IMR-90 (cell line): ENCODE data around the gene ID1. TPM values are rescaled to one million over a fixed set of nuclear protein-coding genes. Genes with fewer than 3 reads are reported as not detected.

ENCODE experiments used
- ATAC-seq: fragments of 200-7000 bp; cut with Tn5 transposase; 2 replicates; pipeline ENCODE4 v1.9.1; 2020; ENCODE audit warnings: low read depth, mild to moderate bottlenecking, moderate library complexity
- BruUV-seq: library from RNA; stranded (reverse); fragments of 400-500 nt; replicated peaks from 2 replicates; lab custom pipeline; 2021; lab: Mats Ljungman, UMichigan
- CTCF ChIA-PET: fragments of 300-600 bp; formaldehyde crosslinking; extraction: SDS; loops from one replicate; lab custom pipeline; 2021; ENCODE audit warnings: antibody characterized with exemption; lab: Yijun Ruan, JAX
- POLR2A ChIA-PET: fragments of 300-600 bp; sonication (Branson Sonifier 250); formaldehyde crosslinking; loops from one replicate; lab custom pipeline; 2022; ENCODE audit warnings: antibody characterized with exemption; ENCODE audit not compliant: unreplicated experiment; lab: Charles Lee
- DNase-seq: peaks from one replicate; pipeline ENCODE4 v3.0.0; 2013
- H2AFZ ChIP-seq: replicated peaks from 2 replicates; pipeline ENCODE3; 2013; ENCODE audit warnings: low read length, mild to moderate bottlenecking; ENCODE audit not compliant: poor library complexity
- H2AK5ac ChIP-seq: 2 replicates; pipeline ENCODE4 v1.6.1; 2013; ENCODE audit warnings: low read depth, low read length, inconsistent platforms
- H2AK9ac ChIP-seq: replicated peaks from 2 replicates; pipeline ENCODE3; 2013; ENCODE audit warnings: mild to moderate bottlenecking, low read depth, low read length, moderate library complexity; ENCODE audit not compliant: poor library complexity
- H2BK120ac ChIP-seq: 2 replicates; pipeline ENCODE4 v1.6.1; 2013; ENCODE audit warnings: low read depth, low read length, inconsistent platforms
- H2BK15ac ChIP-seq: 3 replicates; pipeline ENCODE4 v1.6.1; 2013; ENCODE audit warnings: low read depth, low read length, inconsistent platforms
- H2BK20ac ChIP-seq: 2 replicates; pipeline ENCODE4 v1.6.1; 2013; ENCODE audit warnings: low read depth, mild to moderate bottlenecking, inconsistent platforms, low read length, moderate library complexity
- H2BK5ac ChIP-seq: 2 replicates; pipeline ENCODE4 v1.6.1; 2013; ENCODE audit warnings: mild to moderate bottlenecking, low read depth, low read length, inconsistent platforms; ENCODE audit not compliant: poor library complexity, severe bottlenecking
- H3K14ac ChIP-seq: replicated peaks from 2 replicates; pipeline ENCODE4 v1.6.1; 2013; ENCODE audit warnings: low read depth, low read length, inconsistent platforms
- H3K18ac ChIP-seq: 2 replicates; pipeline ENCODE4 v1.6.1; 2013; ENCODE audit warnings: low read depth, low read length, control low read depth
- H3K23ac ChIP-seq: 2 replicates; pipeline ENCODE4 v1.6.1; 2013; ENCODE audit warnings: low read depth, low read length, inconsistent platforms
- H3K27ac ChIP-seq: 2 replicates; pipeline ENCODE4 v1.5.1; 2013; ENCODE audit warnings: mild to moderate bottlenecking, control low read depth, low read length; ENCODE audit not compliant: insufficient read depth
- H3K27me3 ChIP-seq: 2 replicates; pipeline ENCODE4 v1.6.1; 2013; ENCODE audit warnings: low read length; ENCODE audit not compliant: control insufficient read depth, insufficient read depth
- H3K36me3 ChIP-seq: 2 replicates; pipeline ENCODE4 v1.6.1; 2013; ENCODE audit warnings: low read length, mixed read lengths; ENCODE audit not compliant: control insufficient read depth, insufficient read depth
- H3K4ac ChIP-seq: 2 replicates; pipeline ENCODE4 v1.6.1; 2013; ENCODE audit warnings: low read depth, low read length, inconsistent platforms
- H3K4me1 ChIP-seq: 2 replicates; pipeline ENCODE4 v1.6.1; 2013; ENCODE audit warnings: low read length, mixed read lengths; ENCODE audit not compliant: control insufficient read depth, insufficient read depth
- H3K4me2 ChIP-seq: 2 replicates; pipeline ENCODE4 v1.6.1; 2013; ENCODE audit warnings: low read depth, mild to moderate bottlenecking, control low read depth, low read length, moderate library complexity
- H3K4me3 ChIP-seq: 2 replicates; pipeline ENCODE4 v1.5.1; 2013; ENCODE audit warnings: low read depth, mild to moderate bottlenecking, control low read depth, low read length, moderate library complexity; ENCODE audit not compliant: insufficient read depth
- H3K56ac ChIP-seq: 2 replicates; pipeline ENCODE4 v1.6.1; 2013; ENCODE audit warnings: low read length, inconsistent platforms; ENCODE audit not compliant: insufficient read depth; ENCODE audit errors: extremely low read depth
- H3K79me1 ChIP-seq, 2 experiments: 2 replicates each; pipeline ENCODE4 v1.6.1; 2013; ENCODE audit warnings: low read length in 2 of 2, inconsistent platforms in 1 of 2, low read depth in 1 of 2
- H3K9ac ChIP-seq: 2 replicates; pipeline ENCODE4 v1.6.1; 2013; ENCODE audit warnings: low read depth, low read length, control low read depth
- H3K9me1 ChIP-seq: 2 replicates; pipeline ENCODE4 v1.6.1; 2013; ENCODE audit warnings: low read length, inconsistent platforms; ENCODE audit not compliant: insufficient read depth
- H3K9me3 ChIP-seq: 2 replicates; pipeline ENCODE4 v1.6.1; 2013; ENCODE audit warnings: low read length; ENCODE audit not compliant: control insufficient read depth, insufficient read depth
- H4K20me1 ChIP-seq: 2 replicates; pipeline ENCODE4 v1.6.1; 2013; ENCODE audit warnings: low read length, inconsistent platforms; ENCODE audit not compliant: insufficient read depth
- H4K5ac ChIP-seq: 2 replicates; pipeline ENCODE4 v1.6.1; 2013; ENCODE audit warnings: mild to moderate bottlenecking, low read depth, low read length, control low read depth
- H4K8ac ChIP-seq, 2 experiments: 2 replicates each; pipeline ENCODE4 v1.6.1; 2013; ENCODE audit warnings: low read depth in 2 of 2, low read length in 2 of 2, control low read depth in 1 of 2, inconsistent platforms in 1 of 2
- H4K91ac ChIP-seq: 2 replicates; pipeline ENCODE4 v1.6.1; 2013; ENCODE audit warnings: low read depth, low read length, inconsistent platforms; ENCODE audit not compliant: insufficient read depth
- BHLHE40 ChIP-seq: fragments of 150-350 bp; IDR thresholded peaks from 2 replicates; pipeline ENCODE4 v1.6.1; 2016; ENCODE audit warnings: mild to moderate bottlenecking, low read depth, low read length
- CEBPB ChIP-seq: IDR thresholded peaks from 2 replicates; pipeline ENCODE4 v1.6.1; 2012; ENCODE audit warnings: low read depth, low read length, improper control_type of control experiment
- CHD1 ChIP-seq: IDR thresholded peaks from 2 replicates; pipeline ENCODE4 v1.6.1; 2012; ENCODE audit warnings: low read depth, low read length, improper control_type of control experiment
- FOS ChIP-seq: fragments of 150-350 bp; IDR thresholded peaks from 2 replicates; pipeline ENCODE4 v1.6.1; 2016; ENCODE audit warnings: low read depth, low read length
- MAFK ChIP-seq: IDR thresholded peaks from 2 replicates; pipeline ENCODE4 v1.6.1; 2012; ENCODE audit warnings: low read depth, low read length, improper control_type of control experiment
- MXI1 ChIP-seq: IDR thresholded peaks from 2 replicates; pipeline ENCODE4 v1.6.1; 2012; ENCODE audit warnings: low read depth, mild to moderate bottlenecking, low read length, moderate library complexity, borderline replicate concordance
- NFE2L2 ChIP-seq: fragments of 150-350 bp; IDR thresholded peaks from 2 replicates; pipeline ENCODE4 v1.6.1; 2016; ENCODE audit warnings: low read depth, mild to moderate bottlenecking, low read length
- POLR2A ChIP-seq: IDR thresholded peaks from 2 replicates; pipeline ENCODE4 v1.6.1; 2012; ENCODE audit warnings: mild to moderate bottlenecking, low read depth, low read length
- RAD21 ChIP-seq: IDR thresholded peaks from 2 replicates; pipeline ENCODE4 v1.6.1; 2012; ENCODE audit warnings: low read length, improper control_type of control experiment
- RCOR1 ChIP-seq: IDR thresholded peaks from 2 replicates; pipeline ENCODE4 v1.6.1; 2012; ENCODE audit warnings: mild to moderate bottlenecking, low read length, improper control_type of control experiment; ENCODE audit not compliant: insufficient replicate concordance
- RFX5 ChIP-seq: IDR thresholded peaks from 2 replicates; pipeline ENCODE4 v1.8.0; 2012; ENCODE audit warnings: low read depth, mild to moderate bottlenecking, low read length, moderate library complexity
- WGBS, 2 experiments: methylation state at CpG; one replicate each; pipeline versions ENCODE4 v1.1.5 to v1.1.7; 2013; ENCODE audit warnings: missing lambda C conversion rate in 2 of 2; ENCODE audit not compliant: insufficient read length in 1 of 2; ENCODE audit errors: extremely low coverage in 2 of 2; 5-methylcytosine and 5-hydroxymethylcytosine counted together
- dilution Hi-C: fragments of 300-500 bp; cut with HindIII; formaldehyde crosslinking; loops from one replicate; pipeline ENCODE4 v1.14.3; 2018; ENCODE audit warnings: low sequenced_read_pairs; ENCODE audit not compliant: unreplicated experiment
- in situ Hi-C: fragments of 300-500 bp; cut with MboI; formaldehyde crosslinking; loops from 3 replicates; pipeline ENCODE4 v1.14.3; 2019; ENCODE audit warnings: low sequenced_read_pairs, inconsistent platforms, mixed read lengths
- intact Hi-C: fragments of 100-400 bp; cut with micrococcal nuclease; formaldehyde crosslinking; loops from 2 replicates; pipeline ENCODE4 v1.10.0; 2022
- polyA plus RNA-seq, 3 experiments: library from polyadenylated mRNA; depleted of rRNA; stranded (reverse); fragments of >200 nt; gene quantifications; 2 replicates each; pipeline ENCODE4 v1.2.3, GENCODE V29; 2012; ENCODE audit warnings: low replicate concordance in 1 of 3
- total RNA-seq: library from RNA; depleted of rRNA; stranded (reverse); fragments of >200 nt; gene quantifications from 2 replicates; pipeline ENCODE4 v1.2.3, GENCODE V29; 2012
- TF ChIP-seq, protein P1 (sequence below): fragments of 150-350 bp; IDR thresholded peaks from 2 replicates; pipeline ENCODE4 v1.6.1; 2016; ENCODE audit warnings: low read depth, mild to moderate bottlenecking, low read length, moderate library complexity, borderline replicate concordance

Gene ID1
- total and polyA plus RNA-seq, 2 of the 4 experiments (the other 2 are of a cell fraction): 148 to 174 TPM

DNA sequence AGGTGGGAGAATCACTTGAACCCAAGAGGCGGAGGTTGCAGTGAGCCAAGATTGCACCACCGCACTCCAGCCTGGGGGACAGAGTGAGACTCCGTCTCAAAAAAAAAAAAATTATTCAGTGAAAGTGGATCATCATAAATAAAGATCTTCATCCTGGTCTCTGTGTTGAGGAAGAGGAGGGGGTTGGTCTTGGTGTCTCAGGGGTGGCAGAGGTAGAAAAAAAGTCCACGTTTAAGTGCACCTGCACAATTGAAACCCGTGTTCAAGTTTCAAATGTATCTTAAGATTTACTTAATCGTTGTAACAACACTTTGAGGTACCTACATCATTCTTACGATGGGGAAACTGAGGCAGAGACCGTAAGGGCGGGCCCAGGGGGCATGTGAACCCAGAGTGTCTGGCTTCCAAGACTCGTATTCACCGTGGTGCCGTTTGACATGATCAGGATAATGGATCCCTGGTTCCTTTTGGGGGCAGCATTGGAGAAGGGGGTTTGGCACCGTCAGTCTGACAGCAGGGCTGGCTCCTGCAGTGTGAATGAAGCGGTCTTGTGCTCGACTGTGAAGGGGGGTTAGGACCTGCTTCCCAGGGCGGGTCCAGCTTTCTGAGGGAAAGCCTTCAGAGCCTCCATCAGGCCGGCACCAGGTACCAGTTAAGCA is 32.9 kb upstream of the ID1 start:
- POLR2A ChIA-PET: interaction anchor here (1.1 kb wide), 1 partner anchor 33 kb away, joined by 6 read pairs; the partner anchor contains the start of gene ID1
- Histone ChIP-seq H3K27ac (peak overlapping the region; percentile 92), H3K4me2 (peak overlapping the region; percentile 38), H4K5ac (peak overlapping the region; percentile 68), H2BK120ac (peak overlapping the region; percentile 99), H4K8ac (peak overlapping the region; percentile 77 to 99), H4K20me1 (no peaks in the 10 kb centered on the region; the same call in 1 of the 2 replicates), H3K9ac (peak overlapping the region; percentile 58), H3K23ac (peak overlapping the region; percentile 100), H2BK15ac (peak overlapping the region; percentile 75), H3K4me1 (peaks cover 27% of the 10 kb centered on the region), H2BK20ac (peak overlapping the region; percentile 98), H3K56ac (peak overlapping the region; percentile 86), H3K36me3 (peaks cover 8% of the 10 kb centered on the region), H3K4me3 (no peak overlapping the region), H2AFZ (peak overlapping the region; percentile 94), H3K9me1 (peaks cover 8% of the 10 kb centered on the region; the same call in 1 of the 2 replicates), H3K9me3 (no peaks in the 10 kb centered on the region), H3K4ac (peak overlapping the region; percentile 99), H3K14ac (peak overlapping the region; percentile 98), H3K79me1 (peaks cover 3 to 22% of the 10 kb centered on the region in 2 experiments; a peak in 3 of 4 replicates), H2AK9ac (peak overlapping the region; percentile 99), H3K18ac (peak overlapping the region; percentile 62), H2BK5ac (peak overlapping the region; percentile 96), H2AK5ac (peak overlapping the region; percentile 87), H3K27me3 (no peaks in the 10 kb centered on the region), H4K91ac (peak overlapping the region; percentile 99)
- ATAC-seq: peak; percentile 6; the same call in 1 of the 2 replicates
- dilution Hi-C loops: no loop called here
- CTCF ChIA-PET: interaction anchor here (1.4 to 4.7 kb wide), 4 partner anchors 9 to 40 kb away, joined by 4 to 71 read pairs (median 18); no protein-coding TSS in a partner anchor
- WGBS, 2 experiments: 17% methylated on average over 9 of the region's 17 CpGs; no CpG with 5 or more reads in 1 of the 2 experiments
- in situ Hi-C loops: no loop called here
- no TSS peak for BruUV-seq
- TF ChIP-seq NFE2L2: no peak
- TF ChIP-seq POLR2A: no peak
- TF ChIP-seq FOS: no peak
- TF ChIP-seq BHLHE40: no peak
- TF ChIP-seq CEBPB: no peak
- TF ChIP-seq RCOR1: no peak
- no peak for TF ChIP-seq RFX5
- no peak for TF ChIP-seq MAFK
- TF ChIP-seq, protein P1, sequence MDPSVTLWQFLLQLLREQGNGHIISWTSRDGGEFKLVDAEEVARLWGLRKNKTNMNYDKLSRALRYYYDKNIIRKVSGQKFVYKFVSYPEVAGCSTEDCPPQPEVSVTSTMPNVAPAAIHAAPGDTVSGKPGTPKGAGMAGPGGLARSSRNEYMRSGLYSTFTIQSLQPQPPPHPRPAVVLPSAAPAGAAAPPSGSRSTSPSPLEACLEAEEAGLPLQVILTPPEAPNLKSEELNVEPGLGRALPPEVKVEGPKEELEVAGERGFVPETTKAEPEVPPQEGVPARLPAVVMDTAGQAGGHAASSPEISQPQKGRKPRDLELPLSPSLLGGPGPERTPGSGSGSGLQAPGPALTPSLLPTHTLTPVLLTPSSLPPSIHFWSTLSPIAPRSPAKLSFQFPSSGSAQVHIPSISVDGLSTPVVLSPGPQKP: no peak
- no peak for TF ChIP-seq MXI1
- TF ChIP-seq RAD21: no peak
- no peak for TF ChIP-seq CHD1
- intact Hi-C loops: loop anchor here (1.0 kb wide), 1 partner anchor 33 kb away; the partner anchor contains the start of gene ID1
- no peak for DNase-seq
